GM21619 (cell line): ENCODE data around the gene RGS14.
"Not testable (repeated sequence)": the region's sequence is repeated elsewhere in the genome, so short reads cannot be mapped to it uniquely, and the experiment has no call there.

Experiments used
- ATAC-seq: cut with Tn5 transposase; IDR thresholded peaks from one replicate; pipeline ENCODE4 v1.9.1; 2021; ENCODE audit not compliant: unreplicated experiment

RGS14 gene

GRCh38 chr5:177346820-177347219 is 10.9 kb upstream of the RGS14 start:
- ATAC-seq = no peak

GRCh38 chr5:177347699-177348098 is 10.0 kb upstream of the RGS14 start:
- ATAC-seq = no peak

GRCh38 chr5:177349362-177349647 is 8.4 kb upstream of the RGS14 start:
- ATAC-seq = no peak

- ATAC-seq = no peak
These were observed 8.0 kb upstream of the RGS14 start for GRCh38 chr5:177349762-177350161.

GRCh38 chr5:177350776-177351391 is 6.8 kb upstream of the RGS14 start:
- ATAC-seq = peak; percentile 21

- peak; percentile 89 for ATAC-seq
These were observed 6.1 kb upstream of the RGS14 start, which contains the start of gene LMAN2 for GRCh38 chr5:177351392-177352329. TSS of gene LMAN2 (minus strand) at chr5:177351668. CDS start at chr5:177351647, 21 bp downstream.

GRCh38 chr5:177353093-177353492 is 4.6 kb upstream of the RGS14 start:
- ATAC-seq = no peak

GRCh38 chr5:177354256-177354655 is 3.5 kb upstream of the RGS14 start:
- no peak for ATAC-seq

- ATAC-seq = no peak
These were observed 3.0 kb upstream of the RGS14 start for GRCh38 chr5:177354711-177355110.

- ATAC-seq = no peak
These were observed 2.4 kb upstream of the RGS14 start for GRCh38 chr5:177355162-177355867.

GRCh38 chr5:177355868-177356168 is 1.9 kb upstream of the RGS14 start:
- ATAC-seq = no peak

GRCh38 chr5:177356746-177357145 is 978 bp upstream of the RGS14 start:
- ATAC-seq = no peak

- no peak for ATAC-seq
These were observed 622 bp upstream of the RGS14 start for GRCh38 chr5:177357146-177357458.

- peak; percentile 6 for ATAC-seq
These were observed 671 bp downstream of the RGS14 start for GRCh38 chr5:177358370-177358819.

GRCh38 chr5:177359451-177359851 is 1.7 kb downstream of the RGS14 start:
- no peak for ATAC-seq

GRCh38 chr5:177359860-177360259 is 2.1 kb downstream of the RGS14 start:
- ATAC-seq = no peak

GRCh38 chr5:177360740-177361139 is 3.0 kb downstream of the RGS14 start:
- not testable (repeated sequence) for ATAC-seq

- no peak for ATAC-seq
These were observed 3.9 kb downstream of the RGS14 start for GRCh38 chr5:177361418-177362291.

- ATAC-seq = no peak
These were observed 4.5 kb downstream of the RGS14 start for GRCh38 chr5:177362292-177362609.

GRCh38 chr5:177362610-177363507 is 5.1 kb downstream of the RGS14 start:
- peak; percentile 39 for ATAC-seq
